SK-N-DZ (cell line): ENCODE measurements around the gene OCA2.
A peak's percentile ranks its signal among the peaks of the same experiment; 100 is the strongest.

ENCODE experiments used
- DNase-seq: peaks from one replicate; pipeline ENCODE4 v3.0.0-alpha.2; 2015; ENCODE audit warnings: low spot score

The OCA2 gene

DNA sequence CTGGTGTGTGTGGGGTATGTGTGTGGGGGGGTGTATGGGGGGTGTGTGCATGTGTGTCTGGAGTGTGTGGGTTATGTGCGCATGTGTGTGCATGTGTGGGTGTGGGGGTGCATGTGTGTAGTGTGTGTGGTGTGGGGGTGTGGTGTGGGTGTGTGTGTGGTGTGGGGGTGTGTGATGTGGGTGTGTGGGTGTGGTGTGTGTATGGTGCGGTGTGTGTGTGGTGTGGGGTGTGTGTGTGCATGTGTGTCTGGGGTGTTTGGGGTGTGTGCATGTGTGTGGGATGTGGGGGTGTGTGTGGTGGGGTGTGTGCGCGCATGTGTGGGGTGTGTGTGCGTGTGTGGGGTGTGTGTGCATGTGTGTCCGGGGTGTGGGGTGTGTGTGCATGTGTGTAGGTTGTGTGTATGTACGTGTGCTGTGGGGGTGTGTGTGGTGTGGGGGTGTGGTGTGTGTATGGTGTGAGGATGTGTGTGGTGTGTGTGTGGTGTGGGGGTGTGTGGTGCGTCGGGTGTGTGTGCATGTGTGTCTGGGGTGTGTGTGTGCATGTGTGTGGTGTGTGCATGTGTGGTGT is 6.2 kb upstream of the OCA2 start:
- DNase-seq: no peak

DNA sequence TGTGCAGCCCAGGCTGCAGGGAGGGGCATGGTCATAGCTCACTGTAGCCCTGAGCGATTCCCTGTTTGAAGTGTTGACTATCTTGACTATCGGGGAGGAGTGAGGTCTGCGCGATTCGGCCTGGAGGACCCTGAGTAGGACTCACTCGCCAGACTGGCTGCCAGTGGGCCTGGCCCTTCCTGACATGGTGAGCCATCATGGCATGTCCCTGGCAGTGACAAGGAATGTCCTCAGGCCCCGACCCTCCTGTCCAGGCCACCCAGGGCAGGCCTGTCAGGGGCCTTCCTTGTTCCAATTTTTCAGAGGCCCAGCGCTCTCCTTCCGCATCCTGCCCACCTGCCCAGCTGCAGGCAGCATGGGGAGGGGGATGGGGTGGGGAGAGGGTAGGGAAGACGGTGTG is 5.2 kb upstream of the OCA2 start:
- no peak for DNase-seq

DNA sequence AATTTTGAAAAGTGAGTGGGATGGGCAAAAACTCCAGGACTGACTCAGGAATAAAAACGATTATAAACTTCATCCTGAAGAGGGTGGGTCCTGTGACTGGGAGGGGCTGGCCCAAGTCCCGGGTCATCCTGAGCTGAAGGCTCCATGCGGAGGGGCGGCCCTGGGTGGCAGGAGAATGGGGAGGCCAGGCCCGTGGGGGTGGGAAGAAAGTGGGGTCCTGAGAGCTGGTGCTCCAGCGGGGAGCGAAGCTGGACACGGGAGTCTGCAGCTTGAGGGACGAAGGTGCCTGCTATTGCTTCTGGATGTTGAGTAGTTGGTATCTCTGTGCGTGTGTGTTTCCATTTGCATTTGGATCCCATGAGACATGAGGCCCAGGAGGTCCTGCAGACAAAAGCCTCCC is 4.7 kb upstream of the OCA2 start:
- DNase-seq: no peak

DNA sequence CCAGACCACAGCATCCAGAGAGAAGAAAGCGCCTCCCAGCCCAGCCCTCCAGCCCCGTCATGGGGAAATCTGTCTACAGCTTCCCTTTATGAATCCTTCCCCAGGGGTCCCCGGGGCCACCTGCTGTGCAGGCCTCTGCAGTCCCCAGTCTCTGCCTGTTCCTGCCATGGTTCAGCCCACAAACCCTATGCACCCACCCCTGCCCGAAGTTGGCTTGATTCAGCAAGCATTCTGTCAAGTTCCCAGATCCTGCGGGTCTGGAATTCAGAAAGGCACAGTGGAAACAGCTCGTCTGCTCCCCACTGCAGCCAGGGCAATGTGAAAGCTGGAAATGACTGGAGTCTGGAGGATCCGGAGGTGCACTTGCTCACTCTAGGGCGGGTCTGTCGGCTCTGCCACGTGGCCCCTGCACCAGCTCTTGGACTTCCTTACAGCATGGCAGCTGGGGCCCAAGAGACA is 2.9 kb upstream of the OCA2 start:
- DNase-seq: no peak

DNA sequence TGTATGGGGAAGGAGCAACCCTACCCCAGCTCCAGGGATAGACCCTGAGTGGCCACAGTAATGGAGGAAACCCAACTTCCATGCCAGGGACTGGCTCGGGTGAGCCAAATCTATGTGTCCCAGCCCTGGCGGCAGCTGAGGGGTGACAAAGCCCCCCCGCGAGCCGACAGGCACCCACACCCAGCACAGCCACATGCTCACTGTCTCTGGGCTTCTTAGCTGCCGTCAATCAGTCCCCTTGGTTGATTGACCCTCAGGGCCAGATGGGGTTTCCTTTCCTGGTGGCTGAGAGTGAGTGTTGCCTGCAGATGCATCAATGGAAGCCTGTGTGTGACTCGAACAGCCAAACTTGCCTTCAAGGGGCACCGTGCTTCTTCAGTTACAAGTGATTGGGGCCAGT is 2.1 kb upstream of the OCA2 start:
- no peak for DNase-seq

DNA sequence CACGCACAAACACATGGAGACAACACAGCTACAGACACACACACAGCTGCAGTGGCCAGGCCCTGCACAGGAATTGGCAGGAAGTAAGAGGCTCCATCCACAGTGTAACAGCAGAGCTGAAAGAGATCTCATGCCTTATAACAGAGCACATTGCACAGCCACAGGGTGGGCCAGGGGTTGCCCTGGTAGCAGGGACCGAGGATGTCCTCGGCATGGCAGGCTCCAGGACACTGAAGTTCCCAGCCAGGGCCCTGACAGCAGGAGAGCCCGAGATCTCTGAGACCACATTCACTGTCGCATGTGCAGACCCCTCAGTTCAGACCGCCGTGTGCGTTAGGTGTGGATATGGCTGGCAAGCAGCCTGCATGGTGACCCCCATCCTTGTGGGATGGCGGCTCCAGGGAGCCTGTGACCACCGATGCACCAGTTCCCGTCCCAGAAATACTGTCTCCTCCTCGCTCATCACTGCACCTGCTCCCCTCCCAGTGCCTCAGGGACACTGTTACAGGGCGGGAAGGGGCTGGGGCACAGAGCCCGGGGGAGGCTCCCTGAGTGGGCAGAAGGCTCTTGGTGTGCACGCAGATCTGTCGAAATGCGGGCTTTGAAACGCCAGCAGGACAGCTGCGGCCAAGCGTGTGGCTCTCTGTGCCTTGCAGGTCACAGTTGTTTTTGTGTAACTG is 1.5 kb upstream of the OCA2 start:
- DNase-seq: peak; percentile 10

DNA sequence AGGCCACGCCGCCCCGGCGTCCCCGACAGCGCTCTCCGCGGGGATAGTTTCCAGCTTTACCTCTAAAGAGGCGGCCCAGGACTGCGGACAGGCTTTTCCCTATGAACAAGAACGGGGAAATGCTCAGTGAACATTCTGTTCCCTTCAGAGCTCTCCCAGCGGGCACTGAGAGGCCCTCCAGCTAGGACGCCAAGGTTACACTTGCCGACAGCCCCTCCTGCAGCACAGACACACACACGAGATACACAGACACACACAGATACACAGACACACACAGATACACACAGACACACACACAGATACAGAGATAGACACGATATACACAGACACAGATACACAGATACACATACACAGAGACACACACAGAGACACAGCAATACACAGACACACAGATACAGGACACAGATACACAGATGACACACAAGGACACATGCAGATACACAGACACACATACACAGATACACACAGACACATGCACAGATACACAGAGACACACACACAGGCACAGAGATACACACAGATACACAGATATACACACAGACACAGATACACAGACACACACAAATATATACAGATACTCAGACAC is 533 bp upstream of the OCA2 start:
- DNase-seq: no peak

DNA sequence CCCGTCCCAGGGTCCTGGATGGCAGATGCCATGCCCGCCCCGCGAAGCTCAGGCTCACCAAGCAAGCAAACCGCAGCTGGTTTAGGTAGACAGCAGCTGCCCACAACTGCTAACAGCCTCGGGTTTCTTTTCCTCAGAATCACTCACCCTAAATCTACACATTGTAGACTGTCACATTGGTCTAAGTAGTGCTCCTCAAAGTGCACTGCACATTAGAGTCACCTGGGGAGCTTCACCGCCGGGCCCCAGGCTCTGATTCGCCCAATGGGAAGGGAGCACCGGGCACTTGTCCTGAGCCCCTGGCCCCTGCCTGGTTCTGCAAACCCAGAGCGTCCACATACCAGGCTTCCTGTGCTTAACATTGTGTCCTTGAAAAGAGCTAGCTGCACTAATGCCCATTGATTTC is 752 bp downstream of the OCA2 start:
- no peak for DNase-seq

DNA sequence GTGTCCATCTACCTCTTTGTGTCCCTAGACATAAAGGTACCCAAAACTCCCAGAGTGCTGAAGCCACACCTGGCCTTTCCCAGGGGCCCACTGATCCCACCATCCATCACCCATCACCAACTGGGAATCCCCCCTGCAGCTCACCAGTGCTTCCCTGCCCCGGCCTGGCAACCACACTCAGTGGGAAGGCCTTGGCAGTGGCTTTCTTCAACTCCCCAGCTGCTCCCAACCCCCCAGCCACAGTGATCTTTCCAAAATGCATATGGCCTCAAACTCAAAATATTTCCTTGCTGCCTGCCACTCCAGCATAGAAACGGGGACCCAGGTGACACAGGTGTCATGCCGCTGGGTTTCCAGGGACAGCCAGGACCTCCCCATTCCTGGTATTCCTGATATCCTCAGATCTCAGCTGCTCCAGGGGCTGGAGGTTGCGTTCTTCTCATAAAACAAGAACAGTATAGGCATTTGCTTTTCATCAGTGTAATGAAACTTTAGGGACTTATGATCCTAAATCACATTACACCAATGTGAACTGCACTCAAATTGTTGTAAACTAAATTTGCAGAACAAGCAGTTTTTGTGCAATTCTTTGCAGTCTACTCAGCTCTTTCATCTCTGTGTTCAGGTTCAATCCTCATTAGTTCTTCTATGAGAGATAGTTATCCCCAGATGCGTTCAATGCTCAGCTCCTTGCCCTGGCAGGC is 1.3 kb downstream of the OCA2 start:
- DNase-seq: no peak

DNA sequence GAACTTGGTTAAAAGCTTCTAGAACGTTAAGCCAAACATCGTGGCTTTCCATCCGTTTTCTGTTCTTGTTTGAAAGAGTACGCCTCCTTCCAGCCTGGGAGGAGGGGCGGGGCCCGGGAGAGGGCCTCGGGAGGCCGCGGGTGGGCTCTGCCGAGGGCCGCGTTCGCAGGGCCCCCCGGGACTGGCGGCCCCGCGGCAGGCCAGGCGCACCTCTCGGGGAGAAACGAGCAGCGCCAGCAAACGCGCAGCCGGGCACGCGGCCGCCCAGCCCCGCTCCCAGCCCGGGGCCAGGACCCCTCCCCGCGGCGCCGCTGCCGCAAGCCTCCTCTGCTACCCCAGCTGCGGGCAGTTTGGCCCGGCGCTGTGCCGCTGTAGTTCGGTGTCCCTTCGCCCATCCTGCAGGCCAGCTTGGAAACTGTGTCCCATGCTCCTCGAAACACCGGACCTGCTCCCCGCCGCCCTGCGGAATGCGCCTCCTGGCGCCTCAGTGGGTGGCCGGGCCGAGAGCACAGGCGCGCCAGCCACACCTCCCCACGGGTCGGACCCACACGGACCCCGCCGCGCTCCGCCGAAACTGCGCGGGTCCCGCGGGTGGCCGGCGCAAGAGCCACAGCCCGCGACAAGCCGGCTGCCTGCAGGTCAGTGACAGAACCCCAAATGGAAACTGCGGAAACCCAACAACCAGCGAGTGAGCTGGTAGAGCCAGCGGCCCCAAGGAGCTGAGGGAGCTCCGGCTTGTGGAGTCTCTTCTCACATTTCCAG is 2.3 kb downstream of the OCA2 start:
- DNase-seq: no peak

DNA sequence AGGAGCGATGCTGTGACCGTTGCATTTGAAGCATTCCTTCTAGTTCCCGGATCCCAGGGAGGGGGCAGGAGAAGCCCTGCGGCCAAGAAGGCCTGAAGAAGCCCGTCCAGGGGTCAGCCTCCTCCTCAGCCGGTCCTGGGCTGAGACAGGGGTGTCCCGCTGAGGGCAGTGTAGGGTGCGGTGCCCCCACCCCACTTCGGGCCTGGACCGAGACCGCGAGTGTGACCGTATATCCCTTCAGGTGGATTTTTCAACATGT is 2.8 kb downstream of the OCA2 start:
- DNase-seq: no peak

DNA sequence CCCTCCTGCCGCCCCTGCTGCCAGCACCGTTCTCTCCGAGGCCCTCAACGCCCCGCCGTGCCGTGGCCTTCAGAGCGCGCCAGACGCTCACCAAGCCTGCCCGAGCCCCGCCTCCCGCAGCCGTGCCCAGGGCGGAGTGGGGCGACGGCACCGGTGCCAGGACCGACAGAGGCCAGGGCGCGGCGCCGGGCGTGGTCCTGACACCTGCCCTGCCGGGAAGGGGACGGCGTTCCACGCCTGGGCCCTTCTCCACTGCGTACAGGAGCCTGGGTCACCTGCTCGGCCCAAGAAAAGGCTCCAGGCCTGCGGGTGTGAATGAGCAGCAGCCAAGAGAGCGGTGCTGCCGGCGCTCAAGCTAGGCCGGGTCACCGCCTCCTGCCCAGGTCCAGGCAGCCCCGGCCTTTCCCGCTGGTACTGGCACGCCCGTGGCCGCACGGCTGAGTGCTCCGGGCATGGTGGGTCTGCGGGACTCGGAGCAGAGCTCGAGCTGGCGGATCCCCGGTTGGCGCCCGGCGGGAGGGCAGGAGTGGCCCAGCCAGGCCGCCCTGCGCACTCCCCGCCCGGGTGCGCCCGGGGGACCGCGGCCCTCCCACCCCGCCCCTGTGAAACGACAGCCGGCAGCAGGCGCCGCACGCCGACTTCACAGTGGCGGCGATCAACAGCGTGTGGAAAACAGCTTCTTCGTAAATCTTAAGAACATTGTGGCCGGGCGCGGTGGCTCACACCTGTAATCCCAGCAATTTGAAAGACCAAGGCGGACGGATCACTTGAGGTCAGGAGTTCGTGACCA is 4.2 kb downstream of the OCA2 start:
- DNase-seq: no peak

DNA sequence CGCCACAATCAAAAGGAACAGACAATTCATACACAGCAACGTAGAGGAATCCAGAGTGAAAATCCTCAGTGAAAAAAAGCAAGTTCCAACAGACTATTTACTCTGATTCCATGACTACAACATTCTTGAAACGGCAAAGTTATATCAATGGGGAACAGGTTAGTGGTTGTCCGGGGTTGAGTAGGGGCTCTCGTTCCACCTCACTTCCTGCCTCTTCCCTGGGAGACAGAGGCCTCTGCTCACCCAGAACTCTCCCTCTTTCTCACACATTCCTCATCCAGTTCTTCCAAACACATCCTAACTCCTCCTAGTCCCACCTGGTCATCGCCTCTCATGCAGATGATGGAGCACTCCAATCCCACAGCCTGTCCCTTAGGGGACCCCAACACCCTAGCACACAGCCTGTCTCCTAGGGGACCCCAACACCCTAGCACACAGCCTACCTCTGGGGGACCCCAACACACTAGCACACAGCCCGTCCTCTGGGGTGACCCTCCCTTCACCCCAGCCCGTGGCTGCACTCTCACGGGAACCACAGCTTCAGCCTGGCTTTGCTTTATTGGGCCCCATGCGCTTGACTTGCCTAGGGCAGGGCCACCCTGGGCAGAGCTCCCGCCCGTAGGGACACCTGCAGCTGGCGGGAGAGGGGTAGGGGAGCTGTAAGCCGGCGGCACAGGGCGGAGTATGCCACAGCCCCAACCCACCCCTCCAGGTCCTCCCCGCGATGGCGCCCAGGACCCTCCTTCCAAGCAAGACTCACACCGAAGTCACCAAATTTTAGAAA is 5.2 kb downstream of the OCA2 start:
- no peak for DNase-seq

DNA sequence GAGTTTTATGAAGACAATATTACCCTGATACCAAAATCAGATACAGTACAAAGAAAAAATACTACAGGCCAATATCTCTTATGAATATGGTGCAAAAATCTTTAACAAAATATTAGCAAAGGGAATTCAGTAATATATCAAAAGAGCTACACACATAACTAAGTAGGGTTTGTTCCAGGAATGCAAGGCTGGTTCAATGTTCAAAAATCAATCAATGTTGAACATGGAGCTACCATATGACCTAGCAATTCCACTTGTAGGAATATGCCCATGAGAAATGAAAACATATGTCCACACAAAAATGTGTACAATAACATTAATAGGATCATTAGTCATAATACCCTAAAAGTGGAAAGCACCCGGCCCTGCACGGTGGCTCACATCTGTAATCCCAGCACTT is 7.8 kb downstream of the OCA2 start:
- no peak for DNase-seq

DNA sequence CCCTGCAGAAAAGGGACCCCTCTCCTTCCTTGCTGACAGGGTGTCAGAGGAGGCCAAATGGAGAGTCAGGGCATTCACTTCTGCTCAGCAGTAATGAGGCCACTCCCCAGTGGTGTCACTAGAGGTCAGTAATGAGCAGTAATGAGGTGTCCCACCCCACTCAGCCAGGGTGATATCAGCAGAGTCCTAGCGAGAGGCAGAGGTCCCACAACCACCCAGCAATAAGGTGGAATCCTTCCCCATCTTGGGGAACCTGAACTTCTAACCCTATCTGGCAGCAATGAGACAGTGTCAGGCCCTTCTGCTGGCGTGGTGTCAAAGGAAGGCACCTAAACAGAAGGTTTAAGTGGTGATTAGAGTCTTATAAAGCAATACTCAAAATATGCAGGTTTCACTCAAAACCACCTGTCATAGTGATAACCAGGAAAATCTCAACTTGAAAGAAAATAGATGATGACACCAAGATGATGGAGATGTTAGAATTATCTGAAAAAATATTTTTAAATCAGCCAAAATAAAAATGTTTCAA is 12.9 kb downstream of the OCA2 start:
- DNase-seq: peak; percentile 64

DNA sequence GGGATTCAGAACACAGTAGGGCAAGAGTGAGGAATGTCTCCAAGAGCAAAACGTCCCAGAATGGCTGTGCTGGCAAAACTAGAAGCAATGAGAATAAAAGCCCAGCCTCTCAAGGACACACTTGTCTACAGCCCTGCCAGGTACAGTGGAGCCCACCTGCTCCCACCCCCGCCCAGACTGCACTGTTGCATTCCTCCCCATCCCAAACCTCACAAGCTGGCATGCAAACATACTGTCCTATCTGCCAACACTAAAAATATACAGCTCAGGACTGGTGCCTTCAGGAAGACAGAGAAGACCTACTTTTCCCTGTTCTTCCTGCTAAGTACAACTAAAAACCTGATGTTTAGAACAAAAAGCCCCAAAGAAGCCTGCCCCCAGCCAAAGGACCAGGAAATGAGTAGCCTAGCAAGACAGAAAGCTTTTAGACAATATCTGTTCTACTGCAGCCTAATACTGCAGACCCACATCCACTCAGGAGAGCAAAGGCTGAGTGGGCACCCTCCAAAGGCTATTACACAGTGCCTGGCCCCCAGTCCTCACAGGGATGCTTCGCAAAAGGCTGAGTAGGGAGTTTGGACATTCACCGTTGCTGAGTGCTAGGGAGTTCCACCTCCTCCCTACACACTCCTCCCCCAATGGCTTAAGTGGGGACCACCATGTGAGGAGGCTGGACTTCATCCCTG is 13.5 kb downstream of the OCA2 start:
- DNase-seq: no peak

DNA sequence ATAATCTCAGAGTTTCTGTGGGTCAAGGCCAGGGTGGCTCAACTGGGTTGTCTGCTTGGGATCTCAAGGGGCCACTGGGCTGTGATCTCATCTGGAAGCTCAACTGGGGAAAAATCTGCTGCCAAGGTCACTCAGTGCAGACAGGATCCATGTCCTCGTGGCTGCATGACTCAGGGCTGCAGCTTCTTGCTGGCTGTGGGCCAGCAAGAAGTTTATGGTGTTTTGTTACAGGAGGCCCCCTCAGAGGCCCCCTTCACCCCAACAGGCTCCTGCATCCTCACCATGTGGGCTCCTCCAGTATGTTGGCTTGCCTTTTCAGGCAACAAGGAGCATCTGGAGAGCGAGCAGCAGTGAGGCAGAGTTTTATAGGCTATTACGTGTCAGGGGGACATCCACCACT is 14.6 kb downstream of the OCA2 start:
- no peak for DNase-seq

DNA sequence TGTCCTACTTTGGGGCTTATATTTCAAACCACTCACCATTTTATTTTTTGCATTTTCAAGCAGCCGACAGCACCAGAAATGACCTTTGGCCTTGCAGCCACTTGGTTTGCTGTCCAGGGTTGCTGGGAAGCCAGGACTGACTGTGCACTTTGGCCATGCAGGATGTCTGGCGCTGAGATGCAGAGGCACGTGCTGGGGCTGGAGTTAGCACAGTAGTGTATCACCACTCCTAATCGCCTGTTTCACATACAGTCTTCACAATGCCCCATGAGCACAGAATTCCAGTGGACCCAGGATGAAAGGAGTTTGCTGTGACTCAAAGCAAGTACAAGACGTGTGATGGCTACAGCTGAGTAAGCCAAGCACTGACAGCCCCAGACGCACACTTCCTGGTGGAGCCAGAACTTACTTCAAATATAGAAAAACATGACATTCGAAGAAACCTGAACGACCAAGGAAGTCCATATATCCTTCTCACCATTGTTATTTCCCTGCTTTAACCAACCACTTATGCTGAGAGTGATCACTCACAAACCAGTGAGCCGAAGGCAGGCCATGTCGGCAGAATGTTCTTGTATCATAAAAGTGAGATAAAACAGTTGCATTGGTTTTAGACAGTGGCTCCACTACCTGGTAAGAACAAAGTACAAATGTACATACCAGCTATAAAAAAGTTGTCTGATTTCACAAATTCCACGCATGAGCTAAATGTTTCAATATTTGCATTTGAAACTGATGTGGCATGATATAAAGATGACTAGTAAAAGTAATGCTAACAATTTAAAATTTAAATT is 16.0 kb downstream of the OCA2 start:
- DNase-seq: no peak

DNA sequence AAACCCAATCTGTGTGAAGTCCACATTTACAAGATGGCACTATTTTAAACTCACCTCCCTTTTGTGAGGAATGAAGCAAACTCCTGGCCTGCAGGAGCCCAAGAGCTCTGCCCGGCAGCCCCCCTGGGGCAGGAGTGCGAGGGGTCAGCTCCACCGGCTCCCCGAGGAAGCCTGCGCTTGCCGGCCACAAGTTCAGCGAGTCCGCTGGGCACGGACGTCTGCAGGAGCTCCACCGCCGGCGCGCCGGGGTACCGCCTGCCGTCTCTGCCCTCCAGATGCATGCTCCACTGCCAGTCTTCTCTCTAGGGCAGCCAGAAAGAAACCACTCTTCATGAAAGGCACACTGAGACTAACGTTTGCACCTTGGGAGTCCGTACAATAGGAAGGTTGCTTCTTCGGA is 17.5 kb downstream of the OCA2 start:
- no peak for DNase-seq
